ENCODE measurements around the gene EXT2. TPM values are rescaled to one million over a fixed set of nuclear protein-coding genes. Genes with fewer than 3 reads are reported as not detected.

EXT2 gene
- total RNA-seq, 2 donors from 2014 or later, result 47.7 to 60.3 TPM

DNA sequence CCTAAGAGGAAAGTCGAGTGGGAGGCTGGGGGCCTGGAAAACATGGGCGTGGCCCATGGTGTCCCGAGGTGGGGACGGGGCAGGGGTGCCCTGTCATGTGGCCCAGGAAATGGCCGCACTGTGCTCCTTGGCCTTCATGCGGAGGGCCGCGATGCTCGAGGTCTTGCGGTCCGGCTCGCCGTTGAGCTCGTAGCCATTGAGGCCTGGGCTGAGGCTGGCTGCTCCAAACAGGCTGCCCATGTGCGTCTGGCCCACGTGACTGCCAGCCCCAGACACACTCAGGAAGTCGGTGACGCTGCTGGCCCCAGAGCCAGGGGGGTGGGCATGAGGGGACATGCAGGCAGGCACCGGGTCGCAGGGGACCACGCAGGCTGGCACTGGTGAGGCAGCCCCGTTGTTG is 169.3 kb downstream of the EXT2 start:
- Mint-ChIP-seq H3K27me3 (ENCODE audit: insufficient read depth) (no peaks in the 10 kb centered on the region), H3K9me3 (no peaks in the 10 kb centered on the region), H3K36me3 (ENCODE audit: low read depth) (no peaks in the 10 kb centered on the region), H3K4me3 (no peak overlapping the region), H3K27ac (no peak overlapping the region), H3K4me1 (no peaks in the 10 kb centered on the region)
- H3K9me3 ChIP-seq (ENCODE audit: control insufficient read depth, low read length), result no peaks in the 10 kb centered on the region
- H3K36me3 ChIP-seq (ENCODE audit: control insufficient read depth, insufficient read depth, low read length), result no peaks in the 10 kb centered on the region
- no peaks in the 10 kb centered on the region for H3K27me3 ChIP-seq (ENCODE audit: control insufficient read depth, insufficient read depth, low read length, poor library complexity, severe bottlenecking)
- 90 to 95% methylated on average over 19 to 22 of the region's 22 CpGs for WGBS, 2 experiments (ENCODE audit: insufficient coverage in 1 of 2, insufficient read length in 1 of 2)
- H3K9ac ChIP-seq (ENCODE audit: extremely low read depth, low read length, poor library complexity, severe bottlenecking), result no peak overlapping the region
- DNase-seq, result no peak
- TF ChIP-seq, protein P1, sequence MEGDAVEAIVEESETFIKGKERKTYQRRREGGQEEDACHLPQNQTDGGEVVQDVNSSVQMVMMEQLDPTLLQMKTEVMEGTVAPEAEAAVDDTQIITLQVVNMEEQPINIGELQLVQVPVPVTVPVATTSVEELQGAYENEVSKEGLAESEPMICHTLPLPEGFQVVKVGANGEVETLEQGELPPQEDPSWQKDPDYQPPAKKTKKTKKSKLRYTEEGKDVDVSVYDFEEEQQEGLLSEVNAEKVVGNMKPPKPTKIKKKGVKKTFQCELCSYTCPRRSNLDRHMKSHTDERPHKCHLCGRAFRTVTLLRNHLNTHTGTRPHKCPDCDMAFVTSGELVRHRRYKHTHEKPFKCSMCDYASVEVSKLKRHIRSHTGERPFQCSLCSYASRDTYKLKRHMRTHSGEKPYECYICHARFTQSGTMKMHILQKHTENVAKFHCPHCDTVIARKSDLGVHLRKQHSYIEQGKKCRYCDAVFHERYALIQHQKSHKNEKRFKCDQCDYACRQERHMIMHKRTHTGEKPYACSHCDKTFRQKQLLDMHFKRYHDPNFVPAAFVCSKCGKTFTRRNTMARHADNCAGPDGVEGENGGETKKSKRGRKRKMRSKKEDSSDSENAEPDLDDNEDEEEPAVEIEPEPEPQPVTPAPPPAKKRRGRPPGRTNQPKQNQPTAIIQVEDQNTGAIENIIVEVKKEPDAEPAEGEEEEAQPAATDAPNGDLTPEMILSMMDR (conservative IDR thresholded peaks at IDR 0.05), result no peak
- no peaks in the 10 kb centered on the region for H3K4me1 ChIP-seq (ENCODE audit: control insufficient read depth, insufficient read depth, low read length)
- no peak overlapping the region for H3K27ac ChIP-seq (ENCODE audit: low read depth, low read length)
- H3K4me3 ChIP-seq (ENCODE audit: low read length), result no peak overlapping the region

DNA sequence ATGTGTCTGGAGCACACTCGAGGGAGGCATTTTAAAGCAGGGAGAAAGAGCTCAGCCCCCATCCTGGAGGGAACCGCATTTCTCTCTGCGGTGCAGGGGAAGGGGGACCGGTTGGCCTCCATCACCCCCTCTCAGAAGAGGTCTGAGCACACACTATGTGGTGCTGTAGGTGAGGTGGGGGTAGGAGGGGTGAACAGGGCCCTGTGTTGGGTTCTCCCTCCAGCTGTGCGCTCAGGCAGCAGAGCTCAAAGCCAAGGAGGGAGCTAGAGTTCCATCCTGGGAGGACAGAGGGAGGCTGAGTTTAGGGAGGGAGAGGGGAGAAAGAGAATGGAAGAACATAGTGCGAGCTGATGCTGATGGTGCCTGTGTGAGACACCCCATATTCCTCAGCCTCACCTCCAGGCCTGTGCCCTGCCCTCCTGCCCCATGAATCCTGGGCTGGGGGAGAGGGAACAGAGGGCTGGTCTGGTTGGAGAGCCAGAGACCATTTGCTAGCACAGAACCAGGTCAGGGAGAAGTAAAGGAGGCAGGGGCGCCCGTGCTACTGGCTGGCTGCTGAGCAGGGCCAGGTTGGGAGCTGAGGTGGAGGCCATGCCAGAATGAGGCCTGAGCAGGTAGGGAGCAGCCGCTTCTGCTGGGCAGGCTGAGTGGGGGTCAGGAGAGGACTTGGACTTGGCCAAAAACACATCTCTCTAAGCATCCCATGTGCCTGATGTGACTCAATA is 170.7 kb downstream of the EXT2 start:
- TF ChIP-seq, protein P1 (conservative IDR thresholded peaks at IDR 0.05), result no peak
- H3K36me3 ChIP-seq (ENCODE audit: control insufficient read depth, insufficient read depth, low read length), result no peaks in the 10 kb centered on the region
- no peaks in the 10 kb centered on the region for H3K9me3 ChIP-seq (ENCODE audit: control insufficient read depth, low read length)
- no peak overlapping the region for H3K9ac ChIP-seq (ENCODE audit: extremely low read depth, low read length, poor library complexity, severe bottlenecking)
- Mint-ChIP-seq H3K9me3 (no peaks in the 10 kb centered on the region), H3K36me3 (ENCODE audit: low read depth) (no peaks in the 10 kb centered on the region), H3K4me1 (no peaks in the 10 kb centered on the region), H3K27me3 (ENCODE audit: insufficient read depth) (no peaks in the 10 kb centered on the region), H3K27ac (no peak overlapping the region), H3K4me3 (no peak overlapping the region)
- H3K27ac ChIP-seq (ENCODE audit: low read depth, low read length), result no peak overlapping the region
- H3K4me1 ChIP-seq (ENCODE audit: control insufficient read depth, insufficient read depth, low read length), result no peaks in the 10 kb centered on the region
- H3K4me3 ChIP-seq (ENCODE audit: low read length), result no peak overlapping the region
- WGBS, 2 experiments (ENCODE audit: insufficient coverage in 1 of 2, insufficient read length in 1 of 2), result 72 to 78% methylated on average over 2 to 9 of the region's 9 CpGs
- H3K27me3 ChIP-seq (ENCODE audit: control insufficient read depth, insufficient read depth, low read length, poor library complexity, severe bottlenecking), result no peaks in the 10 kb centered on the region
- DNase-seq, result no peak

DNA sequence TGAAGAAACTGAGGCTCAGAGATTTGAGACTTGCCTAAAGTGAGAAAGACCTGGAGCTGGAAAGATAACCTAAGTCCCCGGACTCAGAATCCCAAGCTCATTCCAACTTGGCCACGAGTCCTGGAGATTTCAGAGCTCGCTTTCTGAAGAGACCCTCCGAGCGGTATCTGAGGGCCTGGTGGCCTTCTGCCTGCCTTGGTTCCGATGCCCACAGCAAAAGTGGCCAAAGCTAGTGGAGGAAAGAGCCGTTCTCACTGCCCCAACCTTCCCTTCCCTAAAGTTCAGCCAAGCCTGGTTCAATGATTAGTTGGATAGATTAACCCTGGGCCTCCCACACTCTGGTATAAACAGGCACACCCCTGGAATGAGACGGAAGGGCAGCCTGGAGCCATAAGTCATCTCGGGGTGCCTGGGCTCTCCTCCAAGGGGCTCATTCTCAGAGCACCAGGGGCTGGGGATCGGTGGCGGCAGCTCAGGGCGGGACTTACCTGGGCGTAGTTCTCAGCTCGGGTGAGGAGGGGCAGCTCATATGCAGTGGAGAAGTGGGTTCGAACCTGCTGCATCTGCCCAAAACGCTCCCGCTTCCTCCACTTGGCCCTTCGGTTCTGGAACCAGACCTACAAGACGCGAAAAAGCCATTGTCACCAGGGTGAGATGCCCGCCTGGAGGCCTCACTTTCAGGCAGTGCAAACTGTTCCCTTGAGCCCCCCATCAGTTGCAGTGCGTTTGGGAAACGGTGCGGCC is 171.7 kb downstream of the EXT2 start:
- H3K36me3 ChIP-seq (ENCODE audit: control insufficient read depth, insufficient read depth, low read length), result no peaks in the 10 kb centered on the region
- H3K36me3 Mint-ChIP-seq (ENCODE audit: low read depth), result no peaks in the 10 kb centered on the region
- WGBS, 2 experiments (ENCODE audit: insufficient coverage in 1 of 2, insufficient read length in 1 of 2), result 94 to 96% methylated on average over 23 to 24 of the region's 24 CpGs

More for the DNA sequence above, 171.7 kb downstream of the EXT2 start:
- Mint-ChIP-seq H3K27ac (no peak overlapping the region), H3K27me3 (ENCODE audit: insufficient read depth) (no peaks in the 10 kb centered on the region), H3K4me1 (no peaks in the 10 kb centered on the region), H3K9me3 (no peaks in the 10 kb centered on the region), H3K4me3 (no peak overlapping the region)
- no peak for DNase-seq
- TF ChIP-seq, protein P1 (conservative IDR thresholded peaks at IDR 0.05), result no peak
- Histone ChIP-seq H3K27ac (ENCODE audit: low read depth, low read length) (no peak overlapping the region), H3K9me3 (ENCODE audit: control insufficient read depth, low read length) (no peaks in the 10 kb centered on the region), H3K4me1 (ENCODE audit: control insufficient read depth, insufficient read depth, low read length) (no peaks in the 10 kb centered on the region), H3K9ac (ENCODE audit: extremely low read depth, low read length, poor library complexity, severe bottlenecking) (no peak overlapping the region), H3K27me3 (ENCODE audit: control insufficient read depth, insufficient read depth, low read length, poor library complexity, severe bottlenecking) (no peaks in the 10 kb centered on the region), H3K4me3 (ENCODE audit: low read length) (no peak overlapping the region)

All from endodermal cell (in vitro differentiated cells).